Small intestine (tissue), 7 donors: ENCODE results near the gene ARAP1. TPM values are rescaled to one million over a fixed set of nuclear protein-coding genes. Genes with fewer than 3 reads are reported as not detected.

Experiments used
- DNase-seq, 2 donors: peaks; one replicate each; pipeline versions ENCODE4 v3.0.0 to v3.0.0-alpha.2; 2013
- FAIRE-seq: peaks from 2 replicates; lab custom pipeline; 2012; peaks lifted over from hg19 to GRCh38; lab: Jason Lieb, UNC
- H3K27ac ChIP-seq, 3 donors: one replicate each; pipeline ENCODE4 v1.5.1; 2013; ENCODE audit warnings: low read length in 2 of 3, mild to moderate bottlenecking in 2 of 3, control low read depth in 1 of 3, inconsistent platforms in 1 of 3, low read depth in 1 of 3, moderate library complexity in 1 of 3
- H3K27me3 ChIP-seq, 3 donors: one replicate each; pipeline ENCODE4 v1.6.1; 2013; ENCODE audit warnings: low read length in 3 of 3, inconsistent platforms in 1 of 3; ENCODE audit not compliant: control insufficient read depth in 3 of 3, insufficient read depth in 3 of 3
- H3K36me3 ChIP-seq, 3 donors: one replicate each; pipeline ENCODE4 v1.6.1; 2013; ENCODE audit warnings: low read length in 3 of 3, inconsistent platforms in 1 of 3, low read depth in 1 of 3, mild to moderate bottlenecking in 1 of 3, moderate library complexity in 1 of 3; ENCODE audit not compliant: control insufficient read depth in 3 of 3, insufficient read depth in 2 of 3
- H3K4me1 ChIP-seq, 3 donors: one replicate each; pipeline ENCODE4 v1.6.1; 2013; ENCODE audit warnings: low read length in 2 of 3, inconsistent platforms in 1 of 3, low read depth in 1 of 3, mild to moderate bottlenecking in 1 of 3, moderate library complexity in 1 of 3; ENCODE audit not compliant: control insufficient read depth in 3 of 3, insufficient read depth in 2 of 3
- H3K4me3 ChIP-seq, 3 donors: one replicate each; pipeline ENCODE4 v1.5.1; 2013; ENCODE audit warnings: low read length in 3 of 3, control low read depth in 1 of 3, inconsistent platforms in 1 of 3, low read depth in 1 of 3, mild to moderate bottlenecking in 1 of 3, moderate library complexity in 1 of 3
- H3K9me3 ChIP-seq, 2 donors: one replicate each; pipeline ENCODE4 v1.6.1; 2013; ENCODE audit warnings: low read depth in 1 of 2, low read length in 1 of 2; ENCODE audit not compliant: control insufficient read depth in 2 of 2, insufficient read depth in 1 of 2
- WGBS, 3 donors: extraction: QIAGEN DNeasy Blood & Tissue Kit; methylation state at CpG; one replicate each; pipeline ENCODE4 v1.1.7; 2013; 5-methylcytosine and 5-hydroxymethylcytosine counted together
- polyA plus RNA-seq, 4 donors: library from polyadenylated mRNA; stranded (reverse) in 3 of 4; unstranded in 1 of 4; fragments of 200-250 nt in 3 of 4; fragments of 120-200 nt in 1 of 4; gene quantifications; one replicate each; pipeline versions ENCODE4 v1.2.1 to v1.2.3, GENCODE V29; 2013
- donor health status: healthy with polysubstance abuse.
- donor health status: control.
- donor health status: control.
- donor health status: Bipolar disorder and iron deficiency.
- donor health status: healthy.

Gene ARAP1
- polyA plus RNA-seq, 4 donors: 42.2 to 70.9 (median 53.2) TPM

- WGBS, 3 donors: 55 to 67% (median 64%) methylated on average over 5 of the region's 5 CpGs
- peaks cover 0 to 52% (median 0%) of the 10 kb centered on the region in 3 donors for H3K4me1 ChIP-seq
- no peak for FAIRE-seq
Observed at GRCh38 chr11:72762641-72763304, 10.6 kb upstream of the ARAP1 start.

GRCh38 chr11:72760539-72761405 lies 8.6 kb upstream of the ARAP1 start:
- 80 to 91% (median 83%) methylated on average over 8 of the region's 8 CpGs for WGBS, 3 donors
- H3K27me3 ChIP-seq: no peaks in the 10 kb centered on the region
- FAIRE-seq (no peak), DNase-seq (no peak)
- no peaks in the 10 kb centered on the region for H3K9me3 ChIP-seq
- peaks cover 0 to 45% (median 0%) of the 10 kb centered on the region in 3 donors for H3K4me1 ChIP-seq
- no peak overlapping the region for H3K4me3 ChIP-seq
- H3K27ac ChIP-seq: no peak overlapping the region
- peaks cover 3 to 86% (median 4%) of the 10 kb centered on the region in 3 donors for H3K36me3 ChIP-seq

More at GRCh38 chr11:72762641-72763304, 10.6 kb upstream of the ARAP1 start:
- no peak overlapping the region for H3K4me3 ChIP-seq
- H3K27ac ChIP-seq: no peak overlapping the region
- H3K36me3 ChIP-seq: peaks cover 0 to 82% (median 3%) of the 10 kb centered on the region in 3 donors
- no peaks in the 10 kb centered on the region for H3K9me3 ChIP-seq
- no peak for DNase-seq
- H3K27me3 ChIP-seq: no peaks in the 10 kb centered on the region

- WGBS, 3 donors: 60 to 64% (median 63%) methylated on average over 8 of the region's 8 CpGs
- peaks cover 3 to 87% (median 4%) of the 10 kb centered on the region in 3 donors for H3K36me3 ChIP-seq
- H3K27me3 ChIP-seq: no peaks in the 10 kb centered on the region
- FAIRE-seq: no peak
- DNase-seq: no peak
- peak overlapping the region in 1 of 3 donors; percentile 47 for H3K27ac ChIP-seq
- peaks cover 0 to 41% (median 0%) of the 10 kb centered on the region in 3 donors for H3K4me1 ChIP-seq
- H3K4me3 ChIP-seq: no peak overlapping the region
- no peaks in the 10 kb centered on the region for H3K9me3 ChIP-seq
Observed at GRCh38 chr11:72759468-72759985, 7.3 kb upstream of the ARAP1 start.

GRCh38 chr11:72758690-72759389 lies 6.6 kb upstream of the ARAP1 start:
- Histone ChIP-seq H3K27ac (peak overlapping the region in 1 of 3 donors; percentile 10), H3K9me3 (no peaks in the 10 kb centered on the region), H3K4me1 (peaks cover 0 to 38% (median 0%) of the 10 kb centered on the region in 3 donors), H3K4me3 (no peak overlapping the region), H3K27me3 (no peaks in the 10 kb centered on the region), H3K36me3 (peaks cover 3 to 87% (median 4%) of the 10 kb centered on the region in 3 donors)
- 62 to 82% (median 75%) methylated on average over 17 of the region's 17 CpGs for WGBS, 3 donors
- FAIRE-seq (no peak), DNase-seq (peak in 1 of 2 donors; percentile 50)

GRCh38 chr11:72758304-72758689 lies 6.1 kb upstream of the ARAP1 start:
- DNase-seq: no peak
- Histone ChIP-seq H3K36me3 (peaks cover 3 to 89% (median 4%) of the 10 kb centered on the region in 3 donors), H3K4me1 (peaks cover 0 to 38% (median 0%) of the 10 kb centered on the region in 3 donors), H3K27ac (no peak overlapping the region), H3K4me3 (no peak overlapping the region), H3K27me3 (no peaks in the 10 kb centered on the region), H3K9me3 (no peaks in the 10 kb centered on the region)
- 83 to 92% (median 87%) methylated on average over 7 of the region's 7 CpGs for WGBS, 3 donors
- FAIRE-seq: no peak

- no peak overlapping the region for H3K4me3 ChIP-seq
- peaks cover 3 to 74% (median 4%) of the 10 kb centered on the region in 3 donors for H3K36me3 ChIP-seq
- no peaks in the 10 kb centered on the region for H3K27me3 ChIP-seq
- peaks cover 0 to 59% (median 8%) of the 10 kb centered on the region in 3 donors for H3K4me1 ChIP-seq
- H3K27ac ChIP-seq: peak overlapping the region in 1 of 3 donors; percentile 84
- H3K9me3 ChIP-seq: no peaks in the 10 kb centered on the region
- 69 to 79% (median 70%) methylated on average over 4 of the region's 4 CpGs for WGBS, 3 donors
- FAIRE-seq: no peak
- DNase-seq: peak in 1 of 2 donors; percentile 90
Observed at GRCh38 chr11:72755713-72756285, 3.6 kb upstream of the ARAP1 start.

GRCh38 chr11:72754544-72755155 lies 2.4 kb upstream of the ARAP1 start:
- peaks cover 0 to 70% (median 8%) of the 10 kb centered on the region in 3 donors for H3K4me1 ChIP-seq
- no peaks in the 10 kb centered on the region for H3K9me3 ChIP-seq
- FAIRE-seq (no peak), DNase-seq (no peak)
- H3K36me3 ChIP-seq: peaks cover 3 to 72% (median 4%) of the 10 kb centered on the region in 3 donors
- peak overlapping the region in 1 of 3 donors; percentile 84 for H3K27ac ChIP-seq
- WGBS, 3 donors: 88 to 91% (median 88%) methylated on average over 47 to 48 of the region's 48 CpGs
- H3K27me3 ChIP-seq: no peaks in the 10 kb centered on the region
- H3K4me3 ChIP-seq: no peak overlapping the region
